IMR-90 (cell line): ENCODE results near the gene NGEF. TPM values are rescaled to one million over a fixed set of nuclear protein-coding genes. Genes with fewer than 3 reads are reported as not detected.

ENCODE experiments used
- ATAC-seq: fragments of 200-7000 bp; cut with Tn5 transposase; 2 replicates; pipeline ENCODE4 v1.9.1; 2020; ENCODE audit warnings: low read depth, mild to moderate bottlenecking, moderate library complexity
- BruUV-seq: library from RNA; stranded (reverse); fragments of 400-500 nt; replicated peaks from 2 replicates; lab custom pipeline; 2021; lab: Mats Ljungman, UMichigan
- CTCF ChIA-PET: fragments of 300-600 bp; formaldehyde crosslinking; extraction: SDS; loops from one replicate; lab custom pipeline; 2021; ENCODE audit warnings: antibody characterized with exemption; lab: Yijun Ruan, JAX
- POLR2A ChIA-PET: fragments of 300-600 bp; sonication (Branson Sonifier 250); formaldehyde crosslinking; loops from one replicate; lab custom pipeline; 2022; ENCODE audit warnings: antibody characterized with exemption; ENCODE audit not compliant: unreplicated experiment; lab: Charles Lee
- DNase-seq: peaks from one replicate; pipeline ENCODE4 v3.0.0; 2013
- H2AFZ ChIP-seq: replicated peaks from 2 replicates; pipeline ENCODE3; 2013; ENCODE audit warnings: low read length, mild to moderate bottlenecking; ENCODE audit not compliant: poor library complexity
- H2AK5ac ChIP-seq: 2 replicates; pipeline ENCODE4 v1.6.1; 2013; ENCODE audit warnings: low read depth, low read length, inconsistent platforms
- H2AK9ac ChIP-seq: replicated peaks from 2 replicates; pipeline ENCODE3; 2013; ENCODE audit warnings: mild to moderate bottlenecking, low read depth, low read length, moderate library complexity; ENCODE audit not compliant: poor library complexity
- H2BK120ac ChIP-seq: 2 replicates; pipeline ENCODE4 v1.6.1; 2013; ENCODE audit warnings: low read depth, low read length, inconsistent platforms
- H2BK15ac ChIP-seq: 3 replicates; pipeline ENCODE4 v1.6.1; 2013; ENCODE audit warnings: low read depth, low read length, inconsistent platforms
- H2BK20ac ChIP-seq: 2 replicates; pipeline ENCODE4 v1.6.1; 2013; ENCODE audit warnings: low read depth, mild to moderate bottlenecking, inconsistent platforms, low read length, moderate library complexity
- H2BK5ac ChIP-seq: 2 replicates; pipeline ENCODE4 v1.6.1; 2013; ENCODE audit warnings: mild to moderate bottlenecking, low read depth, low read length, inconsistent platforms; ENCODE audit not compliant: poor library complexity, severe bottlenecking
- H3K14ac ChIP-seq: replicated peaks from 2 replicates; pipeline ENCODE4 v1.6.1; 2013; ENCODE audit warnings: low read depth, low read length, inconsistent platforms
- H3K18ac ChIP-seq: 2 replicates; pipeline ENCODE4 v1.6.1; 2013; ENCODE audit warnings: low read depth, low read length, control low read depth
- H3K23ac ChIP-seq: 2 replicates; pipeline ENCODE4 v1.6.1; 2013; ENCODE audit warnings: low read depth, low read length, inconsistent platforms
- H3K27ac ChIP-seq: 2 replicates; pipeline ENCODE4 v1.5.1; 2013; ENCODE audit warnings: mild to moderate bottlenecking, control low read depth, low read length; ENCODE audit not compliant: insufficient read depth
- H3K27me3 ChIP-seq: 2 replicates; pipeline ENCODE4 v1.6.1; 2013; ENCODE audit warnings: low read length; ENCODE audit not compliant: control insufficient read depth, insufficient read depth
- H3K36me3 ChIP-seq: 2 replicates; pipeline ENCODE4 v1.6.1; 2013; ENCODE audit warnings: low read length, mixed read lengths; ENCODE audit not compliant: control insufficient read depth, insufficient read depth
- H3K4ac ChIP-seq: 2 replicates; pipeline ENCODE4 v1.6.1; 2013; ENCODE audit warnings: low read depth, low read length, inconsistent platforms
- H3K4me1 ChIP-seq: 2 replicates; pipeline ENCODE4 v1.6.1; 2013; ENCODE audit warnings: low read length, mixed read lengths; ENCODE audit not compliant: control insufficient read depth, insufficient read depth
- H3K4me2 ChIP-seq: 2 replicates; pipeline ENCODE4 v1.6.1; 2013; ENCODE audit warnings: low read depth, mild to moderate bottlenecking, control low read depth, low read length, moderate library complexity
- H3K4me3 ChIP-seq: 2 replicates; pipeline ENCODE4 v1.5.1; 2013; ENCODE audit warnings: low read depth, mild to moderate bottlenecking, control low read depth, low read length, moderate library complexity; ENCODE audit not compliant: insufficient read depth
- H3K56ac ChIP-seq: 2 replicates; pipeline ENCODE4 v1.6.1; 2013; ENCODE audit warnings: low read length, inconsistent platforms; ENCODE audit not compliant: insufficient read depth; ENCODE audit errors: extremely low read depth
- H3K79me1 ChIP-seq, 2 experiments: 2 replicates each; pipeline ENCODE4 v1.6.1; 2013; ENCODE audit warnings: low read length in 2 of 2, inconsistent platforms in 1 of 2, low read depth in 1 of 2
- H3K9ac ChIP-seq: 2 replicates; pipeline ENCODE4 v1.6.1; 2013; ENCODE audit warnings: low read depth, low read length, control low read depth
- H3K9me1 ChIP-seq: 2 replicates; pipeline ENCODE4 v1.6.1; 2013; ENCODE audit warnings: low read length, inconsistent platforms; ENCODE audit not compliant: insufficient read depth
- H3K9me3 ChIP-seq: 2 replicates; pipeline ENCODE4 v1.6.1; 2013; ENCODE audit warnings: low read length; ENCODE audit not compliant: control insufficient read depth, insufficient read depth
- H4K20me1 ChIP-seq: 2 replicates; pipeline ENCODE4 v1.6.1; 2013; ENCODE audit warnings: low read length, inconsistent platforms; ENCODE audit not compliant: insufficient read depth
- H4K5ac ChIP-seq: 2 replicates; pipeline ENCODE4 v1.6.1; 2013; ENCODE audit warnings: mild to moderate bottlenecking, low read depth, low read length, control low read depth
- H4K8ac ChIP-seq, 2 experiments: 2 replicates each; pipeline ENCODE4 v1.6.1; 2013; ENCODE audit warnings: low read depth in 2 of 2, low read length in 2 of 2, control low read depth in 1 of 2, inconsistent platforms in 1 of 2
- H4K91ac ChIP-seq: 2 replicates; pipeline ENCODE4 v1.6.1; 2013; ENCODE audit warnings: low read depth, low read length, inconsistent platforms; ENCODE audit not compliant: insufficient read depth
- BHLHE40 ChIP-seq: fragments of 150-350 bp; IDR thresholded peaks from 2 replicates; pipeline ENCODE4 v1.6.1; 2016; ENCODE audit warnings: mild to moderate bottlenecking, low read depth, low read length
- CEBPB ChIP-seq: IDR thresholded peaks from 2 replicates; pipeline ENCODE4 v1.6.1; 2012; ENCODE audit warnings: low read depth, low read length, improper control_type of control experiment
- CHD1 ChIP-seq: IDR thresholded peaks from 2 replicates; pipeline ENCODE4 v1.6.1; 2012; ENCODE audit warnings: low read depth, low read length, improper control_type of control experiment
- FOS ChIP-seq: fragments of 150-350 bp; IDR thresholded peaks from 2 replicates; pipeline ENCODE4 v1.6.1; 2016; ENCODE audit warnings: low read depth, low read length
- MAFK ChIP-seq: IDR thresholded peaks from 2 replicates; pipeline ENCODE4 v1.6.1; 2012; ENCODE audit warnings: low read depth, low read length, improper control_type of control experiment
- MAZ ChIP-seq: IDR thresholded peaks from 2 replicates; pipeline ENCODE4 v1.6.1; 2012; ENCODE audit warnings: low read depth, mild to moderate bottlenecking, low read length, improper control_type of control experiment, moderate library complexity, borderline replicate concordance
- MXI1 ChIP-seq: IDR thresholded peaks from 2 replicates; pipeline ENCODE4 v1.6.1; 2012; ENCODE audit warnings: low read depth, mild to moderate bottlenecking, low read length, moderate library complexity, borderline replicate concordance
- NFE2L2 ChIP-seq: fragments of 150-350 bp; IDR thresholded peaks from 2 replicates; pipeline ENCODE4 v1.6.1; 2016; ENCODE audit warnings: low read depth, mild to moderate bottlenecking, low read length
- POLR2A ChIP-seq: IDR thresholded peaks from 2 replicates; pipeline ENCODE4 v1.6.1; 2012; ENCODE audit warnings: mild to moderate bottlenecking, low read depth, low read length
- RAD21 ChIP-seq: IDR thresholded peaks from 2 replicates; pipeline ENCODE4 v1.6.1; 2012; ENCODE audit warnings: low read length, improper control_type of control experiment
- RCOR1 ChIP-seq: IDR thresholded peaks from 2 replicates; pipeline ENCODE4 v1.6.1; 2012; ENCODE audit warnings: mild to moderate bottlenecking, low read length, improper control_type of control experiment; ENCODE audit not compliant: insufficient replicate concordance
- RFX5 ChIP-seq: IDR thresholded peaks from 2 replicates; pipeline ENCODE4 v1.8.0; 2012; ENCODE audit warnings: low read depth, mild to moderate bottlenecking, low read length, moderate library complexity
- SMC3 ChIP-seq: fragments of 150-350 bp; IDR thresholded peaks from 2 replicates; pipeline ENCODE4 v1.6.1; 2016; ENCODE audit warnings: low read depth, mild to moderate bottlenecking, antibody characterized with exemption, low read length, moderate library complexity
- WGBS, 2 experiments: methylation state at CpG; one replicate each; pipeline versions ENCODE4 v1.1.5 to v1.1.7; 2013; ENCODE audit warnings: missing lambda C conversion rate in 2 of 2; ENCODE audit not compliant: insufficient read length in 1 of 2; ENCODE audit errors: extremely low coverage in 2 of 2; 5-methylcytosine and 5-hydroxymethylcytosine counted together
- dilution Hi-C: fragments of 300-500 bp; cut with HindIII; formaldehyde crosslinking; loops from one replicate; pipeline ENCODE4 v1.14.3; 2018; ENCODE audit warnings: low sequenced_read_pairs; ENCODE audit not compliant: unreplicated experiment
- in situ Hi-C: fragments of 300-500 bp; cut with MboI; formaldehyde crosslinking; loops from 3 replicates; pipeline ENCODE4 v1.14.3; 2019; ENCODE audit warnings: low sequenced_read_pairs, inconsistent platforms, mixed read lengths
- intact Hi-C: fragments of 100-400 bp; cut with micrococcal nuclease; formaldehyde crosslinking; loops from 2 replicates; pipeline ENCODE4 v1.10.0; 2022
- polyA plus RNA-seq, 3 experiments: library from polyadenylated mRNA; depleted of rRNA; stranded (reverse); fragments of >200 nt; gene quantifications; 2 replicates each; pipeline ENCODE4 v1.2.3, GENCODE V29; 2012; ENCODE audit warnings: low replicate concordance in 1 of 3
- total RNA-seq: library from RNA; depleted of rRNA; stranded (reverse); fragments of >200 nt; gene quantifications from 2 replicates; pipeline ENCODE4 v1.2.3, GENCODE V29; 2012
- TF ChIP-seq, protein P1 (sequence below): conservative IDR thresholded peaks from 2 replicates; pipeline ENCODE4 v1.5.1; 2012; ENCODE audit warnings: mild to moderate bottlenecking, low read depth, low read length, improper control_type of control experiment
- TF ChIP-seq, protein P2 (sequence below): fragments of 150-350 bp; IDR thresholded peaks from 2 replicates; pipeline ENCODE4 v1.6.1; 2017; ENCODE audit warnings: mild to moderate bottlenecking, antibody characterized with exemption, low read length, low read depth
- TF ChIP-seq, protein P3 (sequence below): fragments of 150-350 bp; IDR thresholded peaks from 2 replicates; pipeline ENCODE4 v1.6.1; 2016; ENCODE audit warnings: low read depth, mild to moderate bottlenecking, low read length, moderate library complexity, borderline replicate concordance

NGEF gene
- total and polyA plus RNA-seq, 2 of the 4 experiments (the other 2 are of a cell fraction): 1.1 to 1.7 TPM

DNA sequence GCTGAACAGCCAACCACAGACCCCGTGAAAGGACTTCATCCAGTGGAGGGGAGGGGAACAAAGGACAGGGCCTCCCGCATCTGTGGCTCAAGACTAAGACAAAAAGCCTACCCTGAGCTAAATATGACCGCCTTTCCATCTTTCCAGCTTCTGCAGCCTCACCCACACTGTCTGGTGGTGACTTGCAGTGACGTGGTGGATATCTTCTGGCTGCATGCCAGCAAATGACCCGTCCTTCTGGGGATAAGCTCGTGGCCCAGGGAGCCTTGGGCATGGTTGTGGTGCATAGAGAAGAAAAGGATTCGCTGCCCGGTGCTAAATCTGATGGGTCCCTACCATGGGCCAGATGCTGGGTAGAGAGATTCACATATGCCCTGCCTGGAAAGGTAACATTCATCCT, 8.7 kb upstream of the NGEF start:
- H3K9ac ChIP-seq: no peak overlapping the region
- H2BK15ac ChIP-seq: no peak overlapping the region
- no peak overlapping the region for H3K4me2 ChIP-seq
- H3K4ac ChIP-seq: no peak overlapping the region
- no peaks in the 10 kb centered on the region for H3K36me3 ChIP-seq
- WGBS, 2 experiments: 20% methylated on average over 2 of the region's 8 CpGs; no CpG with 5 or more reads in 1 of the 2 experiments
- dilution Hi-C loops (no loop called here), intact Hi-C loops (no loop called here), in situ Hi-C loops (no loop called here)
- no peak overlapping the region for H3K23ac ChIP-seq
- H3K14ac ChIP-seq: no peak overlapping the region
- BruUV-seq: no TSS peak
- no peak for TF ChIP-seq SMC3
- TF ChIP-seq CHD1: no peak
- TF ChIP-seq, protein P1, sequence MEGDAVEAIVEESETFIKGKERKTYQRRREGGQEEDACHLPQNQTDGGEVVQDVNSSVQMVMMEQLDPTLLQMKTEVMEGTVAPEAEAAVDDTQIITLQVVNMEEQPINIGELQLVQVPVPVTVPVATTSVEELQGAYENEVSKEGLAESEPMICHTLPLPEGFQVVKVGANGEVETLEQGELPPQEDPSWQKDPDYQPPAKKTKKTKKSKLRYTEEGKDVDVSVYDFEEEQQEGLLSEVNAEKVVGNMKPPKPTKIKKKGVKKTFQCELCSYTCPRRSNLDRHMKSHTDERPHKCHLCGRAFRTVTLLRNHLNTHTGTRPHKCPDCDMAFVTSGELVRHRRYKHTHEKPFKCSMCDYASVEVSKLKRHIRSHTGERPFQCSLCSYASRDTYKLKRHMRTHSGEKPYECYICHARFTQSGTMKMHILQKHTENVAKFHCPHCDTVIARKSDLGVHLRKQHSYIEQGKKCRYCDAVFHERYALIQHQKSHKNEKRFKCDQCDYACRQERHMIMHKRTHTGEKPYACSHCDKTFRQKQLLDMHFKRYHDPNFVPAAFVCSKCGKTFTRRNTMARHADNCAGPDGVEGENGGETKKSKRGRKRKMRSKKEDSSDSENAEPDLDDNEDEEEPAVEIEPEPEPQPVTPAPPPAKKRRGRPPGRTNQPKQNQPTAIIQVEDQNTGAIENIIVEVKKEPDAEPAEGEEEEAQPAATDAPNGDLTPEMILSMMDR: no peak
- no peak for TF ChIP-seq NFE2L2
- TF ChIP-seq, protein P2, sequence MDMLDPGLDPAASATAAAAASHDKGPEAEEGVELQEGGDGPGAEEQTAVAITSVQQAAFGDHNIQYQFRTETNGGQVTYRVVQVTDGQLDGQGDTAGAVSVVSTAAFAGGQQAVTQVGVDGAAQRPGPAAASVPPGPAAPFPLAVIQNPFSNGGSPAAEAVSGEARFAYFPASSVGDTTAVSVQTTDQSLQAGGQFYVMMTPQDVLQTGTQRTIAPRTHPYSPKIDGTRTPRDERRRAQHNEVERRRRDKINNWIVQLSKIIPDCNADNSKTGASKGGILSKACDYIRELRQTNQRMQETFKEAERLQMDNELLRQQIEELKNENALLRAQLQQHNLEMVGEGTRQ: no peak
- no peak for TF ChIP-seq CEBPB
- no peak for TF ChIP-seq BHLHE40
- no peak for TF ChIP-seq MAZ
- no peak for TF ChIP-seq FOS
- TF ChIP-seq RFX5: no peak
- no peak for TF ChIP-seq RAD21
- TF ChIP-seq, protein P3, sequence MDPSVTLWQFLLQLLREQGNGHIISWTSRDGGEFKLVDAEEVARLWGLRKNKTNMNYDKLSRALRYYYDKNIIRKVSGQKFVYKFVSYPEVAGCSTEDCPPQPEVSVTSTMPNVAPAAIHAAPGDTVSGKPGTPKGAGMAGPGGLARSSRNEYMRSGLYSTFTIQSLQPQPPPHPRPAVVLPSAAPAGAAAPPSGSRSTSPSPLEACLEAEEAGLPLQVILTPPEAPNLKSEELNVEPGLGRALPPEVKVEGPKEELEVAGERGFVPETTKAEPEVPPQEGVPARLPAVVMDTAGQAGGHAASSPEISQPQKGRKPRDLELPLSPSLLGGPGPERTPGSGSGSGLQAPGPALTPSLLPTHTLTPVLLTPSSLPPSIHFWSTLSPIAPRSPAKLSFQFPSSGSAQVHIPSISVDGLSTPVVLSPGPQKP: no peak
- TF ChIP-seq RCOR1: no peak
- TF ChIP-seq MAFK: no peak
- no peak for TF ChIP-seq MXI1
- no peak for TF ChIP-seq POLR2A
- H4K8ac ChIP-seq: no peak overlapping the region
- ChIA-PET POLR2A (no interaction called here), CTCF (interaction anchor here (0.6 kb wide), 1 partner anchor 12 kb away, joined by 3 read pairs; no protein-coding TSS in a partner anchor)
- no peak overlapping the region for H2BK5ac ChIP-seq
- H4K20me1 ChIP-seq: no peaks in the 10 kb centered on the region
- DNase-seq (peak; percentile 31), ATAC-seq (no peak)
- no peak overlapping the region for H4K91ac ChIP-seq
- no peak overlapping the region for H3K4me3 ChIP-seq
- no peaks in the 10 kb centered on the region for H3K9me3 ChIP-seq
- no peaks in the 10 kb centered on the region for H3K4me1 ChIP-seq
- no peak overlapping the region for H2BK120ac ChIP-seq
- no peaks in the 10 kb centered on the region for H3K79me1 ChIP-seq
- H3K18ac ChIP-seq: no peak overlapping the region
- no peak overlapping the region for H3K56ac ChIP-seq
- H2BK20ac ChIP-seq: no peak overlapping the region
- no peak overlapping the region for H2AK5ac ChIP-seq
- H3K9me1 ChIP-seq: no peaks in the 10 kb centered on the region
- H4K5ac ChIP-seq: no peak overlapping the region
- peaks cover 6% of the 10 kb centered on the region for H3K27me3 ChIP-seq
- no peak overlapping the region for H2AK9ac ChIP-seq
- H2AFZ ChIP-seq: peak overlapping the region; percentile 33
- no peak overlapping the region for H3K27ac ChIP-seq
